ENCODE measurements around the gene CEACAM19. TPM values are rescaled to one million over a fixed set of nuclear protein-coding genes. Genes with fewer than 3 reads are reported as not detected.
"Not testable (repeated sequence)": the region's sequence is repeated elsewhere in the genome, so short reads cannot be mapped to it uniquely, and the experiment has no call there.

The CEACAM19 gene, protein sequence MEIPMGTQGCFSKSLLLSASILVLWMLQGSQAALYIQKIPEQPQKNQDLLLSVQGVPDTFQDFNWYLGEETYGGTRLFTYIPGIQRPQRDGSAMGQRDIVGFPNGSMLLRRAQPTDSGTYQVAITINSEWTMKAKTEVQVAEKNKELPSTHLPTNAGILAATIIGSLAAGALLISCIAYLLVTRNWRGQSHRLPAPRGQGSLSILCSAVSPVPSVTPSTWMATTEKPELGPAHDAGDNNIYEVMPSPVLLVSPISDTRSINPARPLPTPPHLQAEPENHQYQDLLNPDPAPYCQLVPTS
- 4.9 and 6.9 TPM in 2 replicates for total RNA-seq
- 7.6 TPM for polyA plus RNA-seq (2012)

DNA sequence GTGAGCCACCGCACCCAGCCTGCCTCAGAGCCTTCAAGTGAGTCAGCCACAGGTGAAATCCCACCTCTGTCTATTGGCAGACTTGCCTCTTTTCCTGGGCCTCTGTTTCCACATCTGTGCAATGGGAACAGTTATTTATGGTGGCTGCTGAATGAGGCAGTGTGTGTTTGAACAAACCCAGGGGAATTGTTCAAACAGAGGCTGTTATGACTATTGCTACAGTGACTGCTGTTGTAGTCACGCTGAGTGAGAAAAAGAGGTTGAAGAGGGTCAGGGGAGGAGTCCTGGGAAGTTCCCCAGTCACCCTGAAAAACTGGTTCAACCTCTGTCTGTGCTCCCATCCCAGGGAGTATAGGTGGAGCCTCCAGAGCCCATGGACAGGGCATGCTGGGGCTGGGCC lies at the start of gene CEACAM19:
CEACAM19 (plus strand) TSS at position 83 of the 400 bp plus-strand sequence. CDS start 450 bp downstream, outside the sequence.
- no peak for DNase-seq (ENCODE audit: low read depth)

DNA sequence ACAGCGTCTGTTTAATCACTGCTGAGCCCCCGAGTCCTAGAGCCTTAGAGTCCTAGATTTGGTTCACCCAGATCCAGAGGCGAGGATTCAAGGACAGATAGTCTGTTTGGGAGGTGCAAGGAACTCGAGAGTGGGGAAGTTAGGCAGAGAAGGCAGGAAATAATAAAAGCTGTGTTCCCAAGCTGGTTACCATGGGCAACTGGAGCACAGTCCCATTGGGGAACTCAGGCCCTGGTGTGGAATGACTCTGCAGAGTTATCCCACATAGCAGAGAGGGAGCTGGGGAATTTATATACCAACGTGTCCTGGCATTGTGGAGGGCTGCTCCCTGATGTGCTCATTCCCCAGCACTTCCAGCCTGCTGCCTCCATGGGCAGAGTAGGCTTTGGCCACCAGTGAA lies 48.2 kb upstream of the CEACAM19 start:
- peak; percentile 60 for DNase-seq (ENCODE audit: low read depth)

DNA sequence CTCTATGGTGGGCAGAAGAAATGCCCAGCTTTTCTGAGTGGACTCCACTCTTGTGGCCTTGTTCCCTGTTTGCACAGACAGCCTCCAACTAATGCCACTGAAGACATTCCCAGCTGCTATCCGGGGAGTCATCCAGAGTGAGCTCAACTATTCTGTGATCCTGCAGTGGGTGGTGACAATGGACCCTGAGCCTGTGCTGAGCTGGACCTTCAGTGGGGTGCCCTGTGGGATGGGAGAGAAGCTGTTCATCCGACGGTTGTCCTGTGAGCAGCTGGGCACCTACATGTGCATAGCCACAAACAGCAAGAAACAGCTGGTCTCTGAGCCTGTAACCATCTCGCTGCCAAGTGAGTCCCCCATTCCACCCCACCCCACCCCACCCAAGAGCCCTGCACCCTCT lies 47.7 kb upstream of the CEACAM19 start:
- DNase-seq (ENCODE audit: low read depth) = peak; percentile 96

DNA sequence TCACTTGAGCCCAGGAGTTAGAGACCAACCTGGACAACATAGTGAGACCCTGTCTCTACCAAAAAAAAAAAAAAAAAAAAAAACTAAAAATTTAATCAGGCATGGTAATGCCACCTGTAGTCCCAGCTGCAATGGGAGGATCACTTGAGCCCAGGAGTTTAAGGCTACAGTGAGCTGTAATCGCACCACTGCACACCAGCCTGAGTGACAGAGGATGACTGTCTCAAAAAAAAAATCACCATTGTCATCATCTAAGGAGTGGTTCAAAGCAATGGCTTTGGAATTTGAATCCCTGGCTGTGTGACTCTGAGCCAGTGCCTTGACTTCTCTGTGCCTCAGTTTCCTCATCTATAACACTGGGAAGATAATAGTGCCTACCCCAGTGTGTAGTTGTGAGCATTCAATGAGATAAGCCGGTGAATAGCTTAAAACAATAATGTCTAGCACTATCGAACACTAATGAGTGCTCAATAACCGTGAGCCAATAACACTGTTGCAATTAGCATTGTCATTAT lies 46.4 kb upstream of the CEACAM19 start:
- peak; percentile 19 for DNase-seq (ENCODE audit: low read depth)

DNA sequence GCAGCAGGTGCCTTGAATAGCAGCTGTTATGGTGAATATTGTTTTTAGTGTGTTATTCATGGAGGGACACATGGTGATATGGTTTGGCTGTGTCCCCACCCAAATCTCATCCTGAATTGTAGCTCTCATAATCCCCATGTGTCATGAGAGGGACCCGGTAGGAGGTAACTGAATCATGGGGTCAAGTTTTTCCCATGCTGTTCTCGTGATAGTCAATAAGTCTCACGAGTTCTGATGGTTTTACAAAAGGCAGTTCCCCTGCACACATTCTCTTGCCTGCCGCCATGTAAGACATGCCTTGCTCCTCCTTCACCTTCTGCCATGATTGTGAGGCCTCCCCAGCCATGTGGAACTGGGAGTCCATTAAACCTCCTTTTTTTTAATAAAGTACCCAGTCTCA lies 45.6 kb upstream of the CEACAM19 start:
- peak; percentile 93 for DNase-seq (ENCODE audit: low read depth)

DNA sequence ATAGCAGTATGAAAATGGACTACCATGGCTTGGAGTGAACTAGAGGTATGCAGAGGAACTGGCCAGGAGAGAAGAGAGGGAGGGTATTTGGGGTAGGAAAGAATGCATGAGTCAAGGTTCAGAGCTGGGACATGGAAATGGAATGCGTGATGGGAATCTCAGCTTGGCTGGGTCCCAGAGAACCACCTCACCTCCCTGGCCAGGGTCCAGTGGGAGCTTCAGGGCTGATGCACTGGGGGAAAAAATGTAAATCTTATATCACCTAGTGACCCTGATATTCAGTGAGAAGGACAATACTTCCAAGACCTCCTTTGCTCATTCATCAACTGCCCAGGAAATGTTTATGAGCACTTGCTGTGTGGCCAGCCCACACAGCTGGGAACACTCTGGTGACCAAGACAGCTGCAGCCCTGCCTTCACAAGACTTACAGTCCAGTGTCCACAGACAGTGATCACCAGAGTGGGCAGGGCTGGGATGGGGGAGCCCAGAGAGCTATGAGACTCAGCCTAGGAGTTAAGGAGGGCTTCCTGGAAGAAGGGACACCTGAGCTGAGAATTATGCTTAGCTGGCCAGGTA lies 45.1 kb upstream of the CEACAM19 start:
- peak; percentile 92 for DNase-seq (ENCODE audit: low read depth)

DNA sequence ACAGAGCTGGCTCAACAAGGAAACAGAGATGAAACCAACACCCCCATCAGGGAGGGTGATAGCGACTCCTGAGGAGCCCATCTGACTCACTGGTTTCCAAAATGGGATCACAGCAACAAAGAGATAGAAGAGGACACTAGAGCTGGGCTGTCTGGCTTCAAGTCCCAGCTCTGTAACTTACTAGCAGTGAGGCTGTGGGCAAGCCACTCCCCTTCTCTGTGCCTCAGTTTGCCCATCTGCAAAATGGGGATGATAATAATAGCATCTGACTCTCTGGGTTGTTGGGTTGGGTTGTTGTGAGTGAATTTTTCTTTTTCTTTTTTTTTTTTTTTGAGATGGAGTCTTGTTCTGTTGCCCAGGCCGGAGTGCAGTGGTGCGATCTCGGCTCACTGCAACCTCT lies 43.7 kb upstream of the CEACAM19 start:
- peak; percentile 52 for DNase-seq (ENCODE audit: low read depth)

DNA sequence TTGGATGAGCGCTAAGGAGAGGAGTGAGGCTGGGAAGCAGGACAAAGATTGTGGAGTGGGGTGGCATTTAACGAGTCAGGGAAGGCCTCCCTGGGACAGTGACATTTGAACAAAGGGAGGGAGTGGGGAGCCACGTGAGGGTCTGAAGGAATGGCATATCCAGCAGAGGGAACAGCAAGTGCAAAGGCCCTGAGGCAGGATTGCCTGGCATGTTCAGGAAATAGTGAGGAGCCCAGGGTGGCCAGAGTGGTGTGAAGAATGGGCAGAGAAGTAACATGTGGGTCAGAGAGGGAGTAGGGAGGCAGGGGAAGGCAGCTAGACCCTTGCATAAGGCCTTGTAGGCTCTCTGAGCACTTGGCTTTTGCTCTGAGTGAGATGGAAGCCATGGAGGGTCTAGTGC lies 42.5 kb upstream of the CEACAM19 start:
- no peak for DNase-seq (ENCODE audit: low read depth)

DNA sequence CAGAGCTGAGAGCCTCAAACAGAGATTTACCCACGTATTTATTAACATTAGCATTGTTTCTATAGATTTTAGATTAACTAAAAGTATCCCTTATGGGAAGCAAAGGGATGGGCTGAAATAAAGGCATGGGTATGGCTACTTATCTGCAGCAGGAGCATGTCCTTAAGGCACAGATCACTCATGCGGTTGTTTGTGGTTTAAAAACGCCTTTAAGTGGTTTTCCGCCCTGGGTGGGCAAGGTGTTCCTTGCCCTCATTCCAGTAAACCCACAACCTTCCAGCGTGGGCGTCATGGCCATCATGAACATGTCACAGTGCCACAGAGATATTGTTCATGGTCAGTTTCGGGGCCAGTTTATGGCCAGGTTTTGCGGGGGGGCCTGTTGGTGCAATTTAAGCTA lies 39.7 kb upstream of the CEACAM19 start:
- DNase-seq (ENCODE audit: low read depth) = not testable (repeated sequence)

DNA sequence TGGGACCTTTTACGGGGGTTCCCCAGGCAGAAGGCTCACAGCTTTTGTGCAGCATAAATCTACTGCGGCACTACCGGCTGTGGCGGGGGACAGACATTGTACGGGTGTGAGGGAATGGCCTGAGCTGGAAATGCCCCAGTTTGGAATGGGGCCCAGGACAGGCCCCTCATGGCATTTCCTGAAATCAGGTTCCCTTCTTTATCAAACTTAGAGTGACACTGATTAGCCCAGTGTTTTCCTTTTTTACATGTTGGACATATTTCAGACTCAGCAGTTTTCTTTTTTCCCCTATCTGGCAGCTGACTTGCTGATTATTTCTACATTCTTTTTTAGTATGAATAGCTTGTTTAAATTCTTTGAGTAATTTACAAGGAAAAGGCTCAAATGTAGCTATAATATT lies 37.2 kb upstream of the CEACAM19 start:
- DNase-seq (ENCODE audit: low read depth) = not testable (repeated sequence)

DNA sequence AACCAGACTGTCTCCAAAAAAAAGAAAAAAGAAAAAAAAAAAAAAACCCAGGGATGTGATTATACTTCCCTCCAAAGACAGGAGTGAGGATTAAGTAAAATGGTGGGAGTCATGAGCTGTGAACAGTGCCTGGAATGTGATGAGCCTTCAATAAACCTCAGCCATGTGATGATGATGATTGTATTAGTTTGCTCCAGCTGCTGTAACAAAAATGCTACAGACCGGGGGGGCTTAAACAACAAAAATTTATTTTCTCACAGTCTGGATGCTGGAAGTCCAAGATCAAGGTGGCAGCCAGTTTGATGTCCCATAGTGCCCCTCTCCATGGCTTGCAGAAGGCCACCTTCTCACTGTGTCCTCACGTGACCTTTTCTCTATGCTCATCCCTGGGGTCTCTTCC lies 36.5 kb upstream of the CEACAM19 start:
- no peak for DNase-seq (ENCODE audit: low read depth)

DNA sequence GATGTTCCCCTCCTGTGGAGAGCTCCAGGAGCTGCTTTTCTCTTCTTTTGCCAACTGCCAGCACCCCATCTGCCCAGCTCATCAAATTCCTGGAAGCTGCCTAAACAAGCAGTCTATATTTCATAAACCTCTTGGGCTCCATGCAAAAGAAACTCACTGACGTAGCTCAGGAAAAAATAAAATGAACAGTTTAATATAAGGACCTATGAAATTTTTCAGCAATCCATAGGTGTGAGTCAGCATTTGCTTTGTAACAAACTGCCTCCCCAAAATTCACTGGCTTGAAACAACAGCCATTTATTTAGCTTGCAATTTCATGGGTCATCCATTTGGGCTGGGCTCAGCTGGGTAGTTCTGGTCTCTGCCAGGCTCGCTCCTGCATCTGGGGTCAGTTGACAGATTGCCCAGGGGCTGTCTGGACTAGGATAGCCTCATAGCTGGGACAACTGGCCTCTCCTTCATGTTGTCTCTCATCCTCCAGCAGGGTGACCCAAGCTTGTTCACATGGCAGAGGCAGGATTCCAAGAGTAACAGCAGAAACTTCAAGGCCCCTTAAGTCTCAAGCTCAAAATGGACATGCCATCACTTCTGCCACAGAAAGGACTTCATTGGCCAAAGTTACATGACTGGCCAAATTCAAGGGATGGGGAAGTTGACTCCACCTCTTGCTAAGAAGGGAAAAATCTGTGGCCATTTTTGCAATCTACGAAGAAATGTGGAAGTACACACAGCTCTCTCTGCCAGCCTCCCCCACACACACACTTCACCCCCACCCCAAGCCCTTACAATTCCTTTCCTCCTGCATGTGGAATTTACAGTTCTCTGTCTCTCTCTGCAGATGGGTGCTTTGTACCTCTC lies 35.5 kb upstream of the CEACAM19 start:
- peak; percentile 77 for DNase-seq (ENCODE audit: low read depth)

DNA sequence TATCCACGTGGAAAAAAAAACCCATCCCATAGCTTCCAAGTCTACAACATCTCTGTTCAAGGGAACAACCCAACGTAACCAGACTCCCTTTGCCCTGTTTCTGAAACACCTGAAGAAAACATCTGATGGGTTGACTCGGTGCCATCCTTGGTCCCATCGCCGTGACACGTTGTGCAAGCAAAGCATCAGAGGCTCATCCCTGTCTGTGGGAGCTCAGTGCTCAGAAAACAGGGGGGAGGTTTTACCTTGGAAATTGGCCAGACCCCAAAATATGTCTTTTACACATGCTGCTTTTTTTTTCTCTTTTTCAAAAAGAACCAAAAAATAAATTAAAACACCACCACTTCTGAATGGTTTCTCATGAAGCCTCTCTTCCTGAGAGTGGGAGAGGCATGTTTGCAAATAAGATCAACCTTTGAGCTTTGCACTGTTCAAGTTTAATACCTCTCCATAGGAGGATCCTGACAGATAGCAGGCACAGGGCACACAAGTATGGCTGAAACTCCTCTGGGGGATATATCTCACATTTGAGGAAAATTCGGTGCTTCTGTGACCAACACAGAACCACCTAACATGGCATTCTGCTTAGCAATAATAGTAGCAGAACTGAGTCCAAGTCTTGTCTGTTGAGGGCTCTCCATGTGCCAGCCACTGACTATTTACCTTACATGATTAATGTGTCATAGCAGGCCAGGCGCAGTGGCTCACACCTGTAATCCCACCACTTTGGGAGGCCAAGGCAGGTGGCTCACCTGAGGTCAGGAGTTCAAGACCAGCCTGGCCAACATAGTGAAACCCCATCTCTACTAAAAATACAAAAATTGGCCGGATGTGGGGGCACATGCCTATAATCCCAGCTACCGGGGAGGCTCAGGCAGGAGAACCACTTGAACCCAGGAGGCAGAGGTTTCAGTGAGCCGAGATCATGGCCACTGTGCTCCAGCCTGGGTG lies 34.6 kb upstream of the CEACAM19 start:
- DNase-seq (ENCODE audit: low read depth) = no peak

DNA sequence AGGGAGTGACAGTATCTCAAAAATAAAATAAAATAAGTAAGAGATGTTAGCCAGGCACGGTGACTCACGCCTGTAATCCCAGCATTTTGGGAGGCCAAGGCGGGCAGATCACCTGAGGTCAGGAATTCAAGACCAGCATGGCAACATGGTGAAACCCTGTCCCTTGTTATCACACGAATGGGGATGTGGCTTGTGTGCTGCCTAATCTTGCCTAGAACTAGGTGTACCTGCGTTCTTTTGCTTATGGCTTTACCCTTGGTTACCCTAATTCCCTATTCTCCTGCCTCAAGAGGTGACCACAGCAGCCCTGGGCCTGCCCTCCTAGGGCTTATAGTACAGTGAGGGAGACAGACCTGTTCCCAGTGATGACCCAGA lies 33.9 kb upstream of the CEACAM19 start:
- no peak for DNase-seq (ENCODE audit: low read depth)

DNA sequence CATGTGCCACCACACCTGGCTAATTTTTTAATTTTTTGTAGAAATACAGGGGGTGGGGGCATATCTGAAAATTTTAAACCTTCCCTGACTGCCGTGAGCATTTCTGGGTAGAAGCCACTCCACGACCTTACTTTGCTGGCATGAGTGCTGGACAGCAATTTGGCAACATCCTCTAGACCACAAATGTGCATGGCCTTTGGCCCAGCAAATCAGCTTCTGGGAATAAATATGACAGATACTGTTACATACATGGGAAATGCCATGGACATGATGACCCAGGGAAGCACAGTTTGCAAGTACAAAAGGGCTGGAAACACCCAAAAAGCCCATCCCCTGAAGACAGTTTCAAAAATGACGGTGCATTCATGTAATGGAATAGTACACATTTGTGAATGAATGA lies 30.8 kb upstream of the CEACAM19 start:
- DNase-seq (ENCODE audit: low read depth) = peak; percentile 74

DNA sequence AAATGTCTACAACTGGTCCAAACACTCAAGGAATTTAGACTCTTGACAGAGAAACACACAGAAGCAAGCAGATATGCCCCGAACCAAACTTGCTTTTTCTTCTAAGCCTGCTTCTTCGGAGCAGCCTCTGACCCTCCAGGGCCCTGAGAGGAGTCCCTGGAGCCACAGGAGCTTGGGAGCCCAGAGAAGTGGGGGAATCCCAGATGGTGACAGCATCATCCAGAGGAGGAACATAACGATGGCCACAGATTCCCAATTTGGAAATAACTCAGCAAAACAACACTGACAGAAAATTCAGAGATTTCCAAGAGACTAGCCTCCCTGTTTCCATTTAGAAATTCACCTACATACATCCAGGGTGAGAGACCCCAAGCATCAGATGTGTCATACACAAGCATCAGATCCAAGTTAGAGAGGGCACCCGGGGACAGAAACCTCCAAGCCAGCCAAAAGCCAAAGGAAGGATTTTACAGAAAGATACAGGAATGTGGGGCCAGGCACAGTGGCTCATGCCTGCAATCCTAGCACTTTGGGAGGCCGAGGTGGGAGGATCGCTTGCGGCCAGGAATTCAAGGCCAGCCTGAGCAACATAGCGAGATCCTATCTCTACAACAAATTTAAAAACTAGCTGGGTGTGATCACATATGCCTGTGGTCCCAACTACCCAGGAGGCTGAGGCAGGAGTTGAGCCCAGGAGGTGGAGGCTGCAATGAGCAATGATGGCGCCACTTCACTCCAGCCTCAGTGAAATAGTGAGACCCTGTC lies 29.6 kb upstream of the CEACAM19 start:
- no peak for DNase-seq (ENCODE audit: low read depth)

DNA sequence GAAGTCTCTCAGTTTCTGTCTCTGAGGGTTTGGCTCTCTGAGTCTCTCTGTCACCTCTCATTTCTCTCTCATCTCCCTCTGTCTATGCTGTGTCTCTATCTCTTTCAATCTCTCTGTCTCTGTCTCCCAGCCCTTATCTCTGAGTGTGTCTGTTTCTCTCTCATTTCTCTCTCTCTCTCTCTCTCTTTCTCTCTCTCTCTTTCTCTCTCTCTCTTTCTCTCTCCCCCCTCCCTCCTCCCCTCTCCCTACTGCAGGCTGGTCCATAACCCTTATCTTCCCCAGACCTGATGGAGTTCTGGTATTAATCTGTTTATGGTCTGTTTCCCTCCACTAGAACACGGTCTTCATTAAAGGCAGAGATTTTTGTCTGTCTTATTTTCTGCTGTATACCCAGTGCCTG lies 28.9 kb upstream of the CEACAM19 start:
- no peak for DNase-seq (ENCODE audit: low read depth)

DNA sequence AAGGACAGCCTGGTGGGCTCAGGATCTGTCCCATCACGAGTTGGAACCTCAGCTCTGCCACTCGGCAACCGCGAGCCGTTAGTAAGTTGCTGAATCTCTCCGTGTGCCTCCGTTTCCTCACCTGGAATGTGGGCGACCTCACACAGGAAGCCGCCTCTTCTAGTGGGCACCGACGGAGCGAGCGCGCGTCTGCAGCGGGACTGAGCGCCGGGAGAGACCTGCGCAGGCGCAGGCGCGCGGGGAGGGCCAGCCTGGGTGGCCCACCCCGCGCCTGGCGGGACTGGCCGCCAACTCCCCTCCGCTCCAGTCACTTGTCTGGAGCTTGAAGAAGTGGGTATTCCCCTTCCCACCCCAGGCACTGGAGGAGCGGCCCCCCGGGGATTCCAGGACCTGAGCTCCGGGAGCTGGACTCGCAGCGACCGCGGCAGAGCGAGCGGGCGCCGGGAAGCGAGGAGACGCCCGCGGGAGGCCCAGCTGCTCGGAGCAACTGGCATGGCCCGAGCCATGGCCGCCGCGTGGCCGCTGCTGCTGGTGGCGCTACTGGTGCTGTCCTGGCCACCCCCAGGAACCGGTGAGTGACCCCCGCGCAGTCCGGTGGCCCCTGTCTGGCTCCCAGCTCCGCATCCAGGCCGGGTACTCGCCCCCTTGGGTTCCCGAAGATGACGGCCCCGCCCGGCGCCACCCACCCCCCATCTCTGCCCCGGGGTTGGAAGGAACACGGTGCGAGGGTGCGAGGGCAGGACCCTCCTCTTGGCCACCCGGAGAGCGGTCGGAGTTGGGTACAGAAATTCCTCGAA lies 27.5 kb upstream of the CEACAM19 start, which contains the start of gene PVR:
PVR (plus strand) TSS at position 306 of the 797 bp plus-strand sequence; CDS start at position 493, 187 bp downstream.
- peak; percentile 86 for DNase-seq (ENCODE audit: low read depth)

DNA sequence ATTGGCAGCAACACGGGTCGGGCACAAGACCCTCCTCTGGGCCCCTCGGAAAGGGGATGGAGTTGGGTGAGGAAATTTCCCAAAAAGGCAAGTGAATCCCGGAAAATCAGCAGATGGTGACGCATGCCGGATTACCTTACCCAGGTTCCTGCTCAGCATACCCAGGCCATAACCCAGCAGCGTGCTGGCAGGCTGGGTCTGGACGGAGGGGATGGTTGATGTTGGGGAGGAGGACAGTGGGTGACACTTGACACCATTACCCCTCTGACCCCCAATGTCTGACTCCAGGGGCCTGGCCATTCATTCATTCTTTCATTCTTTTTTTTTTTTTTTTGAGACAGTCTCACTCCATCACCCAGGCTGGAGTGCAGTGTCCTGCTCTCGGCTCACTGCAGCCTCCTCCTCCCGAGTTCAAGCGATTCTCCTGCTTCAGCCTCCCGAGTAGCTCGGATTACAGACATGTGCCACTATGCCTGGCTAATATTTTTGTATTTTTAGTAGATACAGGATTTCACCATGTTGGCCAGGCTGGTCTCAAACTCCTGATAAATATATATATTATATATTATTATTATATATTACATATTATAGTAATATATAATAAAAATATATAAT lies 26.8 kb upstream of the CEACAM19 start:
- peak; percentile 73 for DNase-seq (ENCODE audit: low read depth)

All from myocyte (in vitro differentiated cells).